ENCODE results near the gene PNPLA6.
"Not testable (repeated sequence)": the region's sequence is repeated elsewhere in the genome, so short reads cannot be mapped to it uniquely, and the experiment has no call there.

PNPLA6 gene

DNA sequence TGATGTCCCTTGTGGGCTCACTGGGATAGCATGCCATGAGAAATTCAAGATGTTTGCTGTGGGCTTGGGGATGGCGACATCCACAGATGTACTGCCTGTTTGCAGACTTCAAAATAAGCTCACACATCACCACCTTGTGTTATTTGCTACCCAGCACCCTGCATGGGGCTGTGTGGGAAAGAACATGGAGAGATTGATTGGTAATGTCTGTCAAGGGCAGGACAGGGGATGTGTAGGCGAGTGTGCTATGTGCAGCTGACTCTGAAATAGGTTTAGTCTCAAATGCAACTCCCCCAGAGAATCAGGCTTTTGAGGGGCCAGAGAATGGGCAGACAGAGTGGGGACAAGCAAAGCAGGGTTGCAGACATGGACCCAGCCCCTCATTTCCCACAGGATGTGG is 24.7 kb downstream of the PNPLA6 start:
- no peak overlapping the region for H3K9ac ChIP-seq (ENCODE audit: low read length)
- peaks cover 39% of the 10 kb centered on the region for H3K36me3 ChIP-seq (ENCODE audit: control insufficient read depth, insufficient read depth, low read length)
- no peak overlapping the region for H3K4me3 ChIP-seq (ENCODE audit: low read depth, low read length)
- H3K27ac ChIP-seq (ENCODE audit: low read depth, low read length) = no peak overlapping the region
- H3K27me3 ChIP-seq (ENCODE audit: control insufficient read depth, insufficient read depth, low read length) = no peaks in the 10 kb centered on the region
- H3K9me3 ChIP-seq (ENCODE audit: control insufficient read depth, insufficient read depth, low read depth, low read length) = 0 out of 2 replicates have a peak, but pooled peaks cover 3% of the 10 kb centered on the region
- H3K4me1 ChIP-seq (ENCODE audit: control insufficient read depth, insufficient read depth, low read length) = no peaks in the 10 kb centered on the region

DNA sequence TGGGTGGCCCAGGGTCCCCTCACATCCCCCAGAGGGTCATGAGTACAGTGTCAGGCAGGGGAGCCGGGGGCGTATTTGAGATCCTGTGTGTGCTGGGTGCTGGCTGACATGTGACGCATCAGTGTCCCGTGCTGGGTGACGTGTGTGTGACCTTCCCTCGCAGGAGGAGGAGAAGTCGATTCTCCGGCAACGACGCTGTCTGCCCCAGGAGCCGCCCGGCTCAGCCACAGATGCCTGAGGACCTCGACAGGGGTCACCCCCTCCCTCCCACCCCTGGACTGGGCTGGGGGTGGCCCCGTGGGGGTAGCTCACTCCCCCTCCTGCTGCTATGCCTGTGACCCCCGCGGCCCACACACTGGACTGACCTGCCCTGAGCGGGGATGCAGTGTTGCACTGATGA is 25.8 kb downstream of the PNPLA6 start:
- no peaks in the 10 kb centered on the region for H3K4me1 ChIP-seq (ENCODE audit: control insufficient read depth, insufficient read depth, low read length)
- H3K27me3 ChIP-seq (ENCODE audit: control insufficient read depth, insufficient read depth, low read length) = no peaks in the 10 kb centered on the region
- peaks cover 37% of the 10 kb centered on the region for H3K36me3 ChIP-seq (ENCODE audit: control insufficient read depth, insufficient read depth, low read length)
- no peak overlapping the region for H3K9ac ChIP-seq (ENCODE audit: low read length)
- H3K4me3 ChIP-seq (ENCODE audit: low read depth, low read length) = no peak overlapping the region
- H3K27ac ChIP-seq (ENCODE audit: low read depth, low read length) = no peak overlapping the region
- H3K9me3 ChIP-seq (ENCODE audit: control insufficient read depth, insufficient read depth, low read depth, low read length) = 0 out of 2 replicates have a peak, but pooled peaks cover 3% of the 10 kb centered on the region

DNA sequence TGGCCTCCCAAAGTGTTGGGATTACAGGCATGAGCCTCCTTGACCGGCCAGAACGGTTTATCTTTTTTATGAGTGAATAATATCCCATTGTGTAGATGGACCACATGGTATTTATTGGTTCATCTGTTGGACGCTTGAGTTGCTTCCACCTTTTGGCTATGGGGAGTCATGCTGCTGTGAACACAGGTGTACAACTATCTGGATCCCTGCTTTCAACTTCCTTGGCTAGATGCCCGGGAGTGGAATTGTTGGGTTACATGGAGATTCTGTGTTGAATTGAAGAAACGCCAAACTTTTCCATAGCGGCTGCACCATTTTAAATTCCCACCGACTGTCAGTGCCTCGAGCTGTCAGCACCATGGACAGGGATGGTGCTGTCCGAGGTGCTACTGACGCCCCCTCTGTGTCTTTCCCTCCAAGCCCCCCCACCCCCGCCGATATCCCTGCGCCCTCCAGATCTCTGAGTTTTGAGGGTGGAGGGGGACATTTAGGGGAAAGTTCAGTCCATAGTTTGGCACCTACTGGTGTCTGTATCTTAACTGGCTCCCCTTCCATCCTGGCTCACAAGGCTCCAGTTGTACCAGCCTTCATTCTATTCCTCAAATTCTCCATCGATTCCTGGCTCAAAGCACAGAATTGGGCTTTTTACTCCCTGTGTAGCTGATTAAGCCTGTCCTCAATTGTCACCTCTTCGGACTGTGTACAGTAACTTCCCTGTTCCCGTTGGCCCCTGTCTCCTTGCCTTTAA is 27.3 kb downstream of the PNPLA6 start:
- peaks cover 23% of the 10 kb centered on the region for H3K36me3 ChIP-seq (ENCODE audit: control insufficient read depth, insufficient read depth, low read length)
- H3K9ac ChIP-seq (ENCODE audit: low read length) = no peak overlapping the region
- 0 out of 2 replicates have a peak, but pooled peaks cover 3% of the 10 kb centered on the region for H3K9me3 ChIP-seq (ENCODE audit: control insufficient read depth, insufficient read depth, low read depth, low read length)
- no peak overlapping the region for H3K4me3 ChIP-seq (ENCODE audit: low read depth, low read length)
- no peaks in the 10 kb centered on the region for H3K27me3 ChIP-seq (ENCODE audit: control insufficient read depth, insufficient read depth, low read length)
- no peak overlapping the region for H3K27ac ChIP-seq (ENCODE audit: low read depth, low read length)
- no peaks in the 10 kb centered on the region for H3K4me1 ChIP-seq (ENCODE audit: control insufficient read depth, insufficient read depth, low read length)

DNA sequence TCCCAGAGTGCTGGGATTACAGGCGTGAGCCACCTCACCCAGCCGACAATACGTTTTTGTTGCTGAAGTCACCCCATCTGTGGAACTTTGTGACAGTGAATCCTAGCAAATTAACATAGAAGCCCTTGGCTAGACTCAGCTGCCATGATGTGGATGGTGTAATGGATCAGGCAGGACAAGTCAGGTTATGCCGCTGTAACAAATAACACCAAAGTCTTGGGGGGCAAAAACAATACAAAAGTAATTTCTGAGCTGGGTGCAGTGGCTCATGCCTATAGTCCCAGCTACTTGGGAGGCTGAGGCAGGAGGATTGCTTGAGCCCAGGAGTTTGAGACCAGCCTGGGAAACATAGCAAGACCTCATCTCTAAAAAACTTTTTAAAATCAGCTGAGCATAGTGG is 29.3 kb downstream of the PNPLA6 start:
- Histone ChIP-seq H3K4me3 (ENCODE audit: low read depth, low read length) (no peak overlapping the region), H3K9ac (ENCODE audit: low read length) (no peak overlapping the region), H3K27ac (ENCODE audit: low read depth, low read length) (no peak overlapping the region), H3K27me3 (ENCODE audit: control insufficient read depth, insufficient read depth, low read length) (no peaks in the 10 kb centered on the region), H3K4me1 (ENCODE audit: control insufficient read depth, insufficient read depth, low read length) (no peaks in the 10 kb centered on the region), H3K36me3 (ENCODE audit: control insufficient read depth, insufficient read depth, low read length) (peaks cover 9% of the 10 kb centered on the region), H3K9me3 (ENCODE audit: control insufficient read depth, insufficient read depth, low read depth, low read length) (0 out of 2 replicates have a peak, but pooled peaks cover 3% of the 10 kb centered on the region)

DNA sequence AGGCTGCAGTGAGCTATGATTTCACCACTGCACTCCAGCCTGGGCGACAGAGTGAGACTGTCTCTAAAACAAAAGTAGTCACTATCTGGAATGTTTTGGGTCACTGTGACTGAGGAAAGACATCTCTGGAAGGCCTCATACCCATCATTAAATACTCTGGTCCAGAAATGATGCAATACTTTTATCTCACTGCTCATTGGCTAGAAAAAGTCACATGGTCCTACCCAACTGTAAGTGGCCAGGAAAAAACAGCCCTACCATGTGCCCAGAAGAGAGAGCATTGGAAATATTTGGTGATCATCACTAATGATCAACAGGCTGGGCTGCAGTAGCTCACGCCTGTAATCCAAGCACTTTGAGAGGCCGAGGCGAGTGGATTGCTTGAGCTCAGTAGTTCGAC is 29.8 kb downstream of the PNPLA6 start:
- Histone ChIP-seq H3K27me3 (ENCODE audit: control insufficient read depth, insufficient read depth, low read length) (no peaks in the 10 kb centered on the region), H3K9ac (ENCODE audit: low read length) (no peak overlapping the region), H3K9me3 (ENCODE audit: control insufficient read depth, insufficient read depth, low read depth, low read length) (0 out of 2 replicates have a peak, but pooled peaks cover under 1% of the 10 kb centered on the region)

DNA sequence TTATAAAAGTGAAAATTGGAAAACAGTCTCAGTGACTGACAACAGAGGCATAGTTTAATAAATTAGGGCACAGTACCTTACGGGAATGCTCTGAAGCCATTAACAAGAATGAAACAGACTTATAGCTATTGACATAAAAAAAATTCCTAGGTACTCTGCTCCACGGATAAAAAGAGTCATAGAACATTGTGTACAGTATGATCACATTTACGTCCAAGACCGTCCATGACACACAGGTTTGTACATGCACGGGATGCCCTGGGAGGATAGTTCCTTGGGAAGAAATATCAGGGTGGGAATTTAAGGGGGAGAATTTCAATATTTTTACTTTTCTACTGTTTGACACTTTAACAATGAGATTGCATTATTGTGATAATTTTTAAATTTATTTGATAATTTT is 35.2 kb downstream of the PNPLA6 start:
- Histone ChIP-seq H3K27ac (ENCODE audit: low read depth, low read length) (no peak overlapping the region), H3K9ac (ENCODE audit: low read length) (no peak overlapping the region), H3K4me1 (ENCODE audit: control insufficient read depth, insufficient read depth, low read length) (no peaks in the 10 kb centered on the region), H3K27me3 (ENCODE audit: control insufficient read depth, insufficient read depth, low read length) (no peaks in the 10 kb centered on the region), H3K36me3 (ENCODE audit: control insufficient read depth, insufficient read depth, low read length) (no peaks in the 10 kb centered on the region), H3K9me3 (ENCODE audit: control insufficient read depth, insufficient read depth, low read depth, low read length) (no peaks in the 10 kb centered on the region), H3K4me3 (ENCODE audit: low read depth, low read length) (no peak overlapping the region)

More for the DNA sequence above, 29.8 kb downstream of the PNPLA6 start:
- Histone ChIP-seq H3K36me3 (ENCODE audit: control insufficient read depth, insufficient read depth, low read length) (peaks cover 6% of the 10 kb centered on the region), H3K4me1 (ENCODE audit: control insufficient read depth, insufficient read depth, low read length) (no peaks in the 10 kb centered on the region), H3K27ac (ENCODE audit: low read depth, low read length) (no peak overlapping the region), H3K4me3 (ENCODE audit: low read depth, low read length) (no peak overlapping the region)

DNA sequence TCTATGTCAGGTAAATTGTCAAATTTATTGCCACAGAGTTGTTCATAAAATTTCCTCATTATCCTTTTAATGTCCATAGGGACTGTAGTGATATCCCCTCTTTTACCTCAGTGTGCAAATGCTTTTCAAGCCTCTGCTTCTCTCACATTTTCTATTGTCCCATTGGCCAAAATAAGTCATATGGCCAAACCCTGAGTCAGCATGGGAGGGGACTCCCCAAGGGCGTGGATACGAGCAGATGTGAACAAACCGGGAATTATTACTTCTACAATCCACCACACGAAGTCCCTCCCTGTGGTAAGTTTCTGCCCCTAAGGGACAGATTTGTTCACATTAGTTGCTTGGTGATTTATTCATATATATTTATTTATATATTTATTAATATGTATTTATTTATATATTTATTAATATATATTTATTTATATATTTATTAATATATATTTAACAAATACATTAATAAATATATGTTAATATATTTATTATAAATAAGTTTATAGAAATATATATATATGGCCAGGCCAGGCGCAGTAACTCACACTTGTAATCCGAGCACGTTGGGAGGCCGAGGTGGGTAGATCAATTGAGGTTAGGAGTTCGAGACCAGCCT is 40.0 kb downstream of the PNPLA6 start:
- Histone ChIP-seq H3K27me3 (ENCODE audit: control insufficient read depth, insufficient read depth, low read length) (peaks cover 16% of the 10 kb centered on the region), H3K4me3 (ENCODE audit: low read depth, low read length) (no peak overlapping the region), H3K27ac (ENCODE audit: low read depth, low read length) (no peak overlapping the region), H3K9ac (ENCODE audit: low read length) (no peak overlapping the region), H3K4me1 (ENCODE audit: control insufficient read depth, insufficient read depth, low read length) (no peaks in the 10 kb centered on the region), H3K36me3 (ENCODE audit: control insufficient read depth, insufficient read depth, low read length) (no peaks in the 10 kb centered on the region), H3K9me3 (ENCODE audit: control insufficient read depth, insufficient read depth, low read depth, low read length) (no peaks in the 10 kb centered on the region)

DNA sequence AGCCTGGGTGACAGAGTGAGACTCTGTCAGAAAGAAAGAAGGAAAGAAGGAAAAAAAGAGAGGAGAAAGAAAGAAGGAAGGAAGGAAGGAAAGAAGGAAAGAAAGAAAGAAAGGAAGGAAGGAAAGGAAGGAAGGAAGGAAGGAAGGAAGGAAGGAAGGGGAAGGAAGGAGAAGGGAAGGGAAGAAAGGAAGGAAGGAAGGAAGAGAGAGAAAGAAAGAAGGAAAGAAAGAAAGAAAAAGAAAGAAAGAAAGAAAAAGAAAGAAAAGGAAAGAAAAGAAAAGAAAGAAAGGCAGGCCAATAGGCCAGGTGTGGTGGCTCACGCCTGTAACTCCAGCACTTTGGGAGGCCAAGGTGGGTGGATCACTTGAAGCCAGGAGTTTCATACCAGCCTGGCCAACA is 41.9 kb downstream of the PNPLA6 start:
- not testable (repeated sequence) for H3K9me3 ChIP-seq (ENCODE audit: control insufficient read depth, insufficient read depth, low read depth, low read length); H3K27ac ChIP-seq (ENCODE audit: low read depth, low read length); H3K9ac ChIP-seq (ENCODE audit: low read length); H3K4me3 ChIP-seq (ENCODE audit: low read depth, low read length); H3K36me3 ChIP-seq (ENCODE audit: control insufficient read depth, insufficient read depth, low read length); H3K4me1 ChIP-seq (ENCODE audit: control insufficient read depth, insufficient read depth, low read length)
- peaks cover 19% of the 10 kb centered on the region for H3K27me3 ChIP-seq (ENCODE audit: control insufficient read depth, insufficient read depth, low read length)

DNA sequence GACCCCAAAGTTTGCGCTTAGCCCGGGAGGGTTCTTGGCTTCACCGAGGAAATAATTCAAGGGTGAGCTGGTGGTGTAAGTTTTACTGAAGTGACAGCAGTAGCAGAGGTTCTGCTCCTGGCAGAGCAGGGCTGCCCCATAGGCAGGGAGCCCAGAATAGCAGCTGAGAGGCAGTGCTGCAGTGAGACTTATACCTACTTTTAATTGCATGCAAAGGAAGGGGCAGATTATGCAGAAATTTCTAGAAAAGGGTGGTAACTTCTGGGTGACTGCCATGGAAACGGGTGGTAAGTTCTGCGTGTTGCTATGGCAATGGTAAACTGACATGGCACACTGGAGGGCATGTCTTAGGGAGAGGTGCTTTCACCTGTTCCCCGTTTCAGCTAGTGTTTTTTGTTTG is 42.6 kb downstream of the PNPLA6 start:
- peaks cover 21% of the 10 kb centered on the region for H3K27me3 ChIP-seq (ENCODE audit: control insufficient read depth, insufficient read depth, low read length)
- no peak overlapping the region for H3K27ac ChIP-seq (ENCODE audit: low read depth, low read length)
- H3K4me1 ChIP-seq (ENCODE audit: control insufficient read depth, insufficient read depth, low read length) = no peaks in the 10 kb centered on the region
- H3K36me3 ChIP-seq (ENCODE audit: control insufficient read depth, insufficient read depth, low read length) = no peaks in the 10 kb centered on the region
- no peak overlapping the region for H3K9ac ChIP-seq (ENCODE audit: low read length)
- no peaks in the 10 kb centered on the region for H3K9me3 ChIP-seq (ENCODE audit: control insufficient read depth, insufficient read depth, low read depth, low read length)
- no peak overlapping the region for H3K4me3 ChIP-seq (ENCODE audit: low read depth, low read length)

DNA sequence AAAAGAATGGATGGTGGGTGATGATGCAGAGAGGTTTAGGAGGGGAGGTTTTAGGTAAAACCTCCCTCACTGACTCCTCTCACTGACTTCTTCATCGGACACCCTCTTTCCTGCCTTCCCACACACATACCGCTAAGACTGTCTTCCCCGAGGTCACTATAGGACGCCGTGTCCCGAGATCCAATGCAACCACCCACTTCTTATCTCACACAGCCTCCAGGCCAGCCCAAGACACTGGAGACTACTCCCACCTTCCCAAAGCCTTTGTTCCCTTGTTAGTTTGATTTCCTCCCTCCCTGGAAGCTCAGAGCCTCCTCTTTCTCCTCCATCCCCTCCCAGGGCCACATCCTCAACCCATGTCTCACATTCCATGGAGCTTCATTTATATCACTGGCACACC is 43.7 kb downstream of the PNPLA6 start:
- Histone ChIP-seq H3K9ac (ENCODE audit: low read length) (no peak overlapping the region), H3K27ac (ENCODE audit: low read depth, low read length) (no peak overlapping the region), H3K36me3 (ENCODE audit: control insufficient read depth, insufficient read depth, low read length) (no peaks in the 10 kb centered on the region), H3K9me3 (ENCODE audit: control insufficient read depth, insufficient read depth, low read depth, low read length) (no peaks in the 10 kb centered on the region), H3K27me3 (ENCODE audit: control insufficient read depth, insufficient read depth, low read length) (peaks cover 21% of the 10 kb centered on the region), H3K4me1 (ENCODE audit: control insufficient read depth, insufficient read depth, low read length) (no peaks in the 10 kb centered on the region), H3K4me3 (ENCODE audit: low read depth, low read length) (no peak overlapping the region)

DNA sequence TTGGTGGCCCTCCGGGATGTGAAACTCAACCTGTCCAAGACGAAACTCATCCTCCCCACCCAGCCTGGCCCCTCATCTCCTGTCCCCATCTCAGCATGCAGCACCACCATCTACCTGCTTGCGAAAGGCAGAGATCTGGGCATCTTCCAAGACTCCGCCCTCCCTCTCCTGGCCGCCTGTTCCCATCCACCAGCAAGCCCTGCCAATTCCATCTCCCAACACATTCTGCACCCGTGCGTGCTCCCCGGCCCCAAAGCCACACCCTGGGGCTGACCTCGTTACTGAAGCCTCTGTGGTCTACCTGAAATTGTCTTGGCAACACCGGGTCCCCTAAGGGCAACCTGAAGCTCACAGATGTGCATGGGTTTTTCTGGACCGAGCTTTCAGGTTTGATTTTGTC is 46.9 kb downstream of the PNPLA6 start:
- Histone ChIP-seq H3K4me1 (ENCODE audit: control insufficient read depth, insufficient read depth, low read length) (no peaks in the 10 kb centered on the region), H3K27me3 (ENCODE audit: control insufficient read depth, insufficient read depth, low read length) (peaks cover 21% of the 10 kb centered on the region), H3K4me3 (ENCODE audit: low read depth, low read length) (no peak overlapping the region), H3K9ac (ENCODE audit: low read length) (no peak overlapping the region), H3K9me3 (ENCODE audit: control insufficient read depth, insufficient read depth, low read depth, low read length) (no peaks in the 10 kb centered on the region), H3K27ac (ENCODE audit: low read depth, low read length) (no peak overlapping the region), H3K36me3 (ENCODE audit: control insufficient read depth, insufficient read depth, low read length) (no peaks in the 10 kb centered on the region)

Measured in HUES6 (cell line).